PC-9 (cell line): Measurements from ENCODE around the gene MXRA8.

ENCODE experiments used
- CTCF ChIP-seq: fragments of 200-600 bp; sonication (generic); conservative IDR thresholded peaks from 2 replicates; pipeline ENCODE4 v1.6.1; 2017; ENCODE audit warnings: mixed run types, antibody characterized with exemption, mild to moderate bottlenecking, moderate library complexity
- EZH2 ChIP-seq: fragments of 200-600 bp; sonication (generic); IDR thresholded peaks from 2 replicates; pipeline ENCODE4 v1.8.0; 2017; ENCODE audit warnings: antibody characterized with exemption, low read depth

GRCh38 chr1:1385931-1386330, 27.6 kb upstream of the MXRA8 start:
- TF ChIP-seq EZH2 (no peak), CTCF (no peak)
